Measurements from ENCODE around the gene ST6GALNAC2.

The ST6GALNAC2 gene

GRCh38 chr17:76548378-76549214 lies 37.1 kb downstream of the ST6GALNAC2 start:
- peaks cover 1 to 3% of the 10 kb centered on the region in 2 donors for H3K36me3 Mint-ChIP-seq
- peaks cover 9 to 12% of the 10 kb centered on the region in 2 donors for H3K27me3 Mint-ChIP-seq
- DNase-seq (no peak), ATAC-seq (replicated peaks) (no peak)
- no peaks in the 10 kb centered on the region for H3K9me3 Mint-ChIP-seq
- H3K27ac Mint-ChIP-seq: no peak overlapping the region
- H3K4me1 Mint-ChIP-seq: peaks cover 5 to 9% of the 10 kb centered on the region in 2 donors
- H3K4me3 Mint-ChIP-seq: no peak overlapping the region

- H3K4me1 Mint-ChIP-seq: peaks cover 5 to 9% of the 10 kb centered on the region in 2 donors
- H3K36me3 Mint-ChIP-seq: peaks cover 1 to 3% of the 10 kb centered on the region in 2 donors
- ATAC-seq (replicated peaks) (no peak), DNase-seq (no peak)
- H3K27me3 Mint-ChIP-seq: peaks cover 11 to 14% of the 10 kb centered on the region in 2 donors
- no peak overlapping the region for H3K27ac Mint-ChIP-seq
- no peak overlapping the region for H3K4me3 Mint-ChIP-seq
- H3K9me3 Mint-ChIP-seq: no peaks in the 10 kb centered on the region
These were observed 37.9 kb downstream of the ST6GALNAC2 start for GRCh38 chr17:76547642-76548202.

- H3K27me3 Mint-ChIP-seq: peaks cover 16 to 19% of the 10 kb centered on the region in 2 donors
- H3K9me3 Mint-ChIP-seq: no peaks in the 10 kb centered on the region
- peaks cover 5 to 9% of the 10 kb centered on the region in 2 donors for H3K4me1 Mint-ChIP-seq
- no peak overlapping the region for H3K4me3 Mint-ChIP-seq
- peak; percentile 92 to 94 for ATAC-seq (replicated peaks)
- H3K27ac Mint-ChIP-seq: no peak overlapping the region
- H3K36me3 Mint-ChIP-seq: peaks cover 1 to 5% of the 10 kb centered on the region in 2 donors
- DNase-seq: peak; percentile 48
These were observed 38.4 kb downstream of the ST6GALNAC2 start for GRCh38 chr17:76547183-76547641.

- H3K27ac Mint-ChIP-seq: no peak overlapping the region
- H3K4me3 Mint-ChIP-seq: no peak overlapping the region
- ATAC-seq (replicated peaks): no peak
- peaks cover 5 to 9% of the 10 kb centered on the region in 2 donors for H3K4me1 Mint-ChIP-seq
- no peak for DNase-seq
- H3K9me3 Mint-ChIP-seq: no peaks in the 10 kb centered on the region
- peaks cover 20 to 23% of the 10 kb centered on the region in 2 donors for H3K27me3 Mint-ChIP-seq
- peaks cover 1 to 7% of the 10 kb centered on the region in 2 donors for H3K36me3 Mint-ChIP-seq
These were observed 39.0 kb downstream of the ST6GALNAC2 start for GRCh38 chr17:76546556-76547182.

- H3K36me3 Mint-ChIP-seq: peaks cover 1 to 7% of the 10 kb centered on the region in 2 donors
- no peak overlapping the region for H3K27ac Mint-ChIP-seq
- no peak for DNase-seq
- peaks cover 4 to 6% of the 10 kb centered on the region in 2 donors for H3K4me1 Mint-ChIP-seq
- no peaks in the 10 kb centered on the region for H3K9me3 Mint-ChIP-seq
- ATAC-seq (replicated peaks): no peak
- H3K4me3 Mint-ChIP-seq: no peak overlapping the region
- H3K27me3 Mint-ChIP-seq: peaks cover 23 to 26% of the 10 kb centered on the region in 2 donors
These were observed 39.6 kb downstream of the ST6GALNAC2 start for GRCh38 chr17:76545918-76546555.

- H3K27ac Mint-ChIP-seq: no peak overlapping the region
- peaks cover 31 to 35% of the 10 kb centered on the region in 2 donors for H3K27me3 Mint-ChIP-seq
- no peak overlapping the region for H3K4me3 Mint-ChIP-seq
- H3K9me3 Mint-ChIP-seq: no peaks in the 10 kb centered on the region
- H3K4me1 Mint-ChIP-seq: peaks cover 7 to 9% of the 10 kb centered on the region in 2 donors
- ATAC-seq (replicated peaks): no peak
- DNase-seq: no peak
- H3K36me3 Mint-ChIP-seq: peaks cover 1 to 7% of the 10 kb centered on the region in 2 donors
These were observed 40.9 kb downstream of the ST6GALNAC2 start for GRCh38 chr17:76544546-76545365.

GRCh38 chr17:76543826-76544545 lies 41.7 kb downstream of the ST6GALNAC2 start:
- peaks cover 10 to 12% of the 10 kb centered on the region in 2 donors for H3K4me1 Mint-ChIP-seq

GRCh38 chr17:76543482-76543825 lies 42.2 kb downstream of the ST6GALNAC2 start:
- Mint-ChIP-seq H3K4me3 (no peak overlapping the region), H3K9me3 (no peaks in the 10 kb centered on the region), H3K4me1 (peaks cover 15% of the 10 kb centered on the region in 2 donors), H3K27ac (no peak overlapping the region), H3K27me3 (peaks cover 43 to 48% of the 10 kb centered on the region in 2 donors), H3K36me3 (peaks cover 1 to 7% of the 10 kb centered on the region in 2 donors)
- ATAC-seq (replicated peaks) (no peak), DNase-seq (no peak)

More at GRCh38 chr17:76543826-76544545, 41.7 kb downstream of the ST6GALNAC2 start:
- Mint-ChIP-seq H3K4me3 (no peak overlapping the region), H3K27ac (no peak overlapping the region), H3K9me3 (no peaks in the 10 kb centered on the region), H3K27me3 (peaks cover 39 to 43% of the 10 kb centered on the region in 2 donors), H3K36me3 (peaks cover 1 to 7% of the 10 kb centered on the region in 2 donors)
- no peak for ATAC-seq (replicated peaks)
- no peak for DNase-seq

- DNase-seq (no peak), ATAC-seq (replicated peaks) (no peak)
- Mint-ChIP-seq H3K4me1 (peaks cover 17 to 18% of the 10 kb centered on the region in 2 donors), H3K36me3 (peaks cover 1 to 7% of the 10 kb centered on the region in 2 donors), H3K4me3 (no peak overlapping the region), H3K27me3 (peaks cover 43 to 51% of the 10 kb centered on the region in 2 donors), H3K27ac (no peak overlapping the region), H3K9me3 (no peaks in the 10 kb centered on the region)
These were observed 42.7 kb downstream of the ST6GALNAC2 start for GRCh38 chr17:76542984-76543383.

GRCh38 chr17:76542566-76542971 lies 43.1 kb downstream of the ST6GALNAC2 start:
- peaks cover 1 to 7% of the 10 kb centered on the region in 2 donors for H3K36me3 Mint-ChIP-seq
- H3K27me3 Mint-ChIP-seq: peaks cover 43 to 51% of the 10 kb centered on the region in 2 donors
- H3K4me3 Mint-ChIP-seq: no peak overlapping the region
- DNase-seq (no peak), ATAC-seq (replicated peaks) (no peak)
- H3K4me1 Mint-ChIP-seq: peaks cover 17 to 18% of the 10 kb centered on the region in 2 donors
- no peak overlapping the region for H3K27ac Mint-ChIP-seq
- no peaks in the 10 kb centered on the region for H3K9me3 Mint-ChIP-seq

GRCh38 chr17:76541739-76542454 lies 43.8 kb downstream of the ST6GALNAC2 start:
- Mint-ChIP-seq H3K4me3 (no peak overlapping the region), H3K27me3 (peaks cover 44 to 58% of the 10 kb centered on the region in 2 donors), H3K36me3 (peaks cover 1 to 7% of the 10 kb centered on the region in 2 donors), H3K27ac (no peak overlapping the region), H3K4me1 (peaks cover 17 to 19% of the 10 kb centered on the region in 2 donors), H3K9me3 (no peaks in the 10 kb centered on the region)
- DNase-seq (no peak), ATAC-seq (replicated peaks) (no peak)
